KMS-11 (cell line): ENCODE measurements around the gene CLDN7.

Experiments used
- H2AFZ ChIP-seq: fragments of 200-600 bp; sonication (generic); 2 replicates; pipeline ENCODE4 v1.6.1; 2016; ENCODE audit warnings: antibody characterized with exemption, mixed run types, low read depth
- H3K27ac ChIP-seq: fragments of 200-600 bp; sonication (generic); 2 replicates; pipeline ENCODE4 v1.6.1; 2016; ENCODE audit warnings: mild to moderate bottlenecking, mixed run types
- H3K27me3 ChIP-seq: fragments of 200-600 bp; sonication (generic); 2 replicates; pipeline ENCODE4 v1.6.1; 2017; ENCODE audit warnings: mild to moderate bottlenecking, low read depth, mixed run types, moderate library complexity; ENCODE audit not compliant: insufficient read depth
- H3K36me3 ChIP-seq: fragments of 200-600 bp; sonication (generic); 2 replicates; pipeline ENCODE4 v1.6.1; 2017; ENCODE audit warnings: mild to moderate bottlenecking, mixed run types; ENCODE audit not compliant: insufficient read depth
- H3K4me1 ChIP-seq: fragments of 200-600 bp; sonication (generic); 2 replicates; pipeline ENCODE4 v1.6.1; 2016; ENCODE audit warnings: mild to moderate bottlenecking, low read depth, mixed run types; ENCODE audit not compliant: poor library complexity, severe bottlenecking
- H3K4me2 ChIP-seq: fragments of 200-600 bp; sonication (generic); 2 replicates; pipeline ENCODE4 v1.7.0; 2016; ENCODE audit warnings: mild to moderate bottlenecking, mixed run types
- H3K4me3 ChIP-seq: fragments of 200-600 bp; sonication (generic); IDR thresholded peaks from 2 replicates; pipeline ENCODE4 v1.6.1; 2017; ENCODE audit warnings: low read depth, low read length, mixed read lengths; ENCODE audit not compliant: insufficient read depth
- H3K79me2 ChIP-seq: fragments of 200-600 bp; sonication (generic); 2 replicates; pipeline ENCODE4 v1.6.1; 2016; ENCODE audit warnings: low read depth, mixed run types; ENCODE audit not compliant: insufficient read depth
- H3K9ac ChIP-seq: fragments of 200-600 bp; sonication (generic); 2 replicates; pipeline ENCODE4 v1.6.1; 2016; ENCODE audit warnings: mild to moderate bottlenecking, mixed run types
- H4K20me1 ChIP-seq: fragments of 200-600 bp; sonication (generic); 2 replicates; pipeline ENCODE4 v1.6.1; 2016; ENCODE audit warnings: mild to moderate bottlenecking, mixed run types; ENCODE audit not compliant: insufficient read depth
- CTCF ChIP-seq: fragments of 200-600 bp; sonication (generic); conservative IDR thresholded peaks from 2 replicates; pipeline ENCODE4 v1.6.1; 2017; ENCODE audit warnings: low read depth, mild to moderate bottlenecking, antibody characterized with exemption, low read length, moderate library complexity, mixed read lengths

Gene CLDN7

GRCh38 chr17:7252176-7253043, 9.9 kb downstream of the CLDN7 start, which contains the start of gene ELP5:
Gene ELP5, plus strand, starts transcription at chr17:7252215. Its CDS starts 336 bp downstream, at chr17:7252551.
- Histone ChIP-seq H4K20me1 (no peaks in the 10 kb centered on the region), H3K79me2 (no peaks in the 10 kb centered on the region), H2AFZ (peak within 1 kb of the TSS; percentile 38; the same call in 1 of the 2 replicates), H3K4me2 (peak within 1 kb of the TSS; percentile 39; the same call in 1 of the 2 replicates), H3K9ac (peak within 1 kb of the TSS; percentile 70), H3K27ac (peak within 1 kb of the TSS; percentile 73), H3K36me3 (no peaks in the 10 kb centered on the region), H3K27me3 (no peaks in the 10 kb centered on the region), H3K4me3 (no peak within 1 kb of the TSS), H3K4me1 (no peaks in the 10 kb centered on the region)
- TF ChIP-seq CTCF = no peak

GRCh38 chr17:7251661-7252175, 10.6 kb downstream of the CLDN7 start, which contains the start of gene CTDNEP1:
Gene CTDNEP1, minus strand, starts transcription at chr17:7251734. Its CDS starts 438 bp downstream, at chr17:7251296.
- Histone ChIP-seq H3K36me3 (no peaks in the 10 kb centered on the region), H3K27me3 (no peaks in the 10 kb centered on the region), H2AFZ (peak within 1 kb of the TSS; percentile 38; the same call in 1 of the 2 replicates), H3K4me1 (no peaks in the 10 kb centered on the region), H3K27ac (peak within 1 kb of the TSS; percentile 73), H3K4me3 (no peak within 1 kb of the TSS), H3K79me2 (no peaks in the 10 kb centered on the region), H4K20me1 (no peaks in the 10 kb centered on the region), H3K9ac (peak within 1 kb of the TSS; percentile 70), H3K4me2 (no peak within 1 kb of the TSS; the same call in 1 of the 2 replicates)
- no peak for TF ChIP-seq CTCF

- Histone ChIP-seq H3K27ac (peak overlapping the region; percentile 47), H3K79me2 (no peaks in the 10 kb centered on the region), H3K4me1 (no peaks in the 10 kb centered on the region), H4K20me1 (no peaks in the 10 kb centered on the region), H3K36me3 (no peaks in the 10 kb centered on the region), H3K4me2 (no peak overlapping the region), H3K4me3 (no peak overlapping the region), H3K27me3 (no peaks in the 10 kb centered on the region), H2AFZ (no peak overlapping the region), H3K9ac (peak overlapping the region; percentile 70; the same call in 1 of the 2 replicates)
- TF ChIP-seq CTCF = no peak
These were observed 11.3 kb downstream of the CLDN7 start for GRCh38 chr17:7250695-7251627.

GRCh38 chr17:7249830-7250229, 12.4 kb downstream of the CLDN7 start:
- no peaks in the 10 kb centered on the region for H3K27me3 ChIP-seq
- H3K27ac ChIP-seq = no peak overlapping the region
- H3K4me3 ChIP-seq = no peak overlapping the region
- H3K4me2 ChIP-seq = no peak overlapping the region
- TF ChIP-seq CTCF = no peak
- H3K9ac ChIP-seq = no peak overlapping the region
- no peak overlapping the region for H2AFZ ChIP-seq
- H3K4me1 ChIP-seq = no peaks in the 10 kb centered on the region
- no peaks in the 10 kb centered on the region for H4K20me1 ChIP-seq
- no peaks in the 10 kb centered on the region for H3K79me2 ChIP-seq
- H3K36me3 ChIP-seq = no peaks in the 10 kb centered on the region
